NCI-H345 (cell line): ENCODE results near the gene INPP5E.

Experiments
- DNase-seq: peaks from one replicate; lab custom pipeline; 2025; lab: John Stamatoyannopoulos, UW

The INPP5E gene

GRCh38 chr9:136385015-136385414, 54.6 kb downstream of the INPP5E start:
- DNase-seq: no peak

GRCh38 chr9:136383436-136383835, 56.2 kb downstream of the INPP5E start:
- no peak for DNase-seq

GRCh38 chr9:136381966-136382513, 57.6 kb downstream of the INPP5E start:
- DNase-seq: no peak

GRCh38 chr9:136381311-136381710, 58.3 kb downstream of the INPP5E start:
- no peak for DNase-seq

- no peak for DNase-seq
Observed at GRCh38 chr9:136380381-136380780, 59.3 kb downstream of the INPP5E start.

GRCh38 chr9:136379891-136380290, 59.8 kb downstream of the INPP5E start:
- DNase-seq: no peak

GRCh38 chr9:136379401-136379800, 60.2 kb downstream of the INPP5E start:
- DNase-seq: no peak

GRCh38 chr9:136379003-136379287, 60.7 kb downstream of the INPP5E start:
- no peak for DNase-seq
